Glutamatergic neuron (in vitro differentiated cells): ENCODE results near the gene ALCAM. TPM values are rescaled to one million over a fixed set of nuclear protein-coding genes. Genes with fewer than 3 reads are reported as not detected.

ENCODE experiments used
- DNase-seq: peaks from one replicate; pipeline ENCODE4 v3.0.0; 2022
- H3K27ac Mint-ChIP-seq: one replicate; pipeline ENCODE4 v1.8.0; 2020; ENCODE audit warnings: mild to moderate bottlenecking, mixed read lengths, inconsistent platforms; ENCODE audit not compliant: unreplicated experiment
- H3K27me3 Mint-ChIP-seq: one replicate; pipeline ENCODE4 v1.8.0; 2020; ENCODE audit warnings: mild to moderate bottlenecking, moderate library complexity, mixed read lengths, inconsistent platforms; ENCODE audit not compliant: unreplicated experiment
- H3K36me3 Mint-ChIP-seq: one replicate; pipeline ENCODE4 v1.8.0; 2020; ENCODE audit warnings: mild to moderate bottlenecking, mixed read lengths, inconsistent platforms; ENCODE audit not compliant: unreplicated experiment
- H3K4me1 Mint-ChIP-seq: one replicate; pipeline ENCODE4 v1.8.0; 2020; ENCODE audit warnings: mild to moderate bottlenecking, low read depth, mixed read lengths, inconsistent platforms; ENCODE audit not compliant: unreplicated experiment
- H3K4me3 Mint-ChIP-seq: one replicate; pipeline ENCODE4 v1.8.0; 2020; ENCODE audit warnings: mild to moderate bottlenecking, mixed read lengths, inconsistent platforms; ENCODE audit not compliant: unreplicated experiment
- H3K9me3 Mint-ChIP-seq: one replicate; pipeline ENCODE4 v1.8.0; 2020; ENCODE audit warnings: mild to moderate bottlenecking, moderate library complexity, mixed read lengths, inconsistent platforms; ENCODE audit not compliant: unreplicated experiment
- total RNA-seq: library from RNA; stranded (reverse); fragmentation: NEBNext Ultra II Directional; extraction: Animal tissue kit (Norgen Biotek cat#: 25700); gene quantifications from one replicate; pipeline ENCODE4 v1.2.1, GENCODE V29; 2021; ENCODE audit not compliant: unreplicated experiment
- TF ChIP-seq, protein P1 (sequence below): fragments of 200-600 bp; sonication (generic); IDR thresholded peaks from one replicate; pipeline ENCODE4 v1.5.0; 2021; ENCODE audit not compliant: partially characterized antibody, unreplicated experiment

ALCAM gene
- total RNA-seq, 1 donor from 2014 or later = 115 TPM

DNA sequence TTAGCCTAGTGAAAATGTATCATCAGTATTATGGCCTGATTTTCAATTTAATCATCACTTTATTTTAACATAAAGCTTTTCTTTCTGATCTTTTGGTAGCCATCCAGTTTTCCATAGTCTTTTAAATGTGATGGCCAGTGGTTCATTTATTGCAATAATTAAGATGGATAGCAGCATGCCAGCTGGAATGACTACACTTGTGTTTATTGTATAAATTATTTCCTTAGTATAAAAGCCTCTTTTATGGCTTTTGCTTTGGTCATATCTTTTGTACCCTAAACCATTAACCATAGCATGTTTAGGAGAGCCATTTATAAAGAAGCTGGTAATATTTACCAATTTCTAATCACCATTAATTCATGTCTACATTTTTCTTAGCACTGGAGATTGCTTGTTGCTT, 31.7 kb downstream of the ALCAM start:
- no peak overlapping the region for H3K27ac Mint-ChIP-seq
- TF ChIP-seq, protein P1, sequence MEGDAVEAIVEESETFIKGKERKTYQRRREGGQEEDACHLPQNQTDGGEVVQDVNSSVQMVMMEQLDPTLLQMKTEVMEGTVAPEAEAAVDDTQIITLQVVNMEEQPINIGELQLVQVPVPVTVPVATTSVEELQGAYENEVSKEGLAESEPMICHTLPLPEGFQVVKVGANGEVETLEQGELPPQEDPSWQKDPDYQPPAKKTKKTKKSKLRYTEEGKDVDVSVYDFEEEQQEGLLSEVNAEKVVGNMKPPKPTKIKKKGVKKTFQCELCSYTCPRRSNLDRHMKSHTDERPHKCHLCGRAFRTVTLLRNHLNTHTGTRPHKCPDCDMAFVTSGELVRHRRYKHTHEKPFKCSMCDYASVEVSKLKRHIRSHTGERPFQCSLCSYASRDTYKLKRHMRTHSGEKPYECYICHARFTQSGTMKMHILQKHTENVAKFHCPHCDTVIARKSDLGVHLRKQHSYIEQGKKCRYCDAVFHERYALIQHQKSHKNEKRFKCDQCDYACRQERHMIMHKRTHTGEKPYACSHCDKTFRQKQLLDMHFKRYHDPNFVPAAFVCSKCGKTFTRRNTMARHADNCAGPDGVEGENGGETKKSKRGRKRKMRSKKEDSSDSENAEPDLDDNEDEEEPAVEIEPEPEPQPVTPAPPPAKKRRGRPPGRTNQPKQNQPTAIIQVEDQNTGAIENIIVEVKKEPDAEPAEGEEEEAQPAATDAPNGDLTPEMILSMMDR = no peak
- H3K4me3 Mint-ChIP-seq = no peak overlapping the region
- peaks cover 4% of the 10 kb centered on the region for H3K36me3 Mint-ChIP-seq
- H3K4me1 Mint-ChIP-seq = no peaks in the 10 kb centered on the region
- peaks cover 2% of the 10 kb centered on the region for H3K9me3 Mint-ChIP-seq
- DNase-seq = no peak
- H3K27me3 Mint-ChIP-seq = peaks cover 1% of the 10 kb centered on the region

- TF ChIP-seq, protein P1 = no peak
- H3K4me1 Mint-ChIP-seq = no peaks in the 10 kb centered on the region
- peaks cover 1% of the 10 kb centered on the region for H3K27me3 Mint-ChIP-seq
- no peak overlapping the region for H3K4me3 Mint-ChIP-seq
- no peak overlapping the region for H3K27ac Mint-ChIP-seq
- no peak for DNase-seq
- H3K9me3 Mint-ChIP-seq = peaks cover 7% of the 10 kb centered on the region
- H3K36me3 Mint-ChIP-seq = peaks cover 11% of the 10 kb centered on the region
These were observed 32.4 kb downstream of the ALCAM start for GRCh38 chr3:105399062-105399461.

- TF ChIP-seq, protein P1 = no peak
- Mint-ChIP-seq H3K4me1 (no peaks in the 10 kb centered on the region), H3K9me3 (peaks cover 7% of the 10 kb centered on the region), H3K27me3 (peaks cover 1% of the 10 kb centered on the region), H3K4me3 (no peak overlapping the region), H3K27ac (no peak overlapping the region), H3K36me3 (peaks cover 14% of the 10 kb centered on the region)
- DNase-seq = no peak
These were observed 32.9 kb downstream of the ALCAM start for GRCh38 chr3:105399611-105400010.

DNA sequence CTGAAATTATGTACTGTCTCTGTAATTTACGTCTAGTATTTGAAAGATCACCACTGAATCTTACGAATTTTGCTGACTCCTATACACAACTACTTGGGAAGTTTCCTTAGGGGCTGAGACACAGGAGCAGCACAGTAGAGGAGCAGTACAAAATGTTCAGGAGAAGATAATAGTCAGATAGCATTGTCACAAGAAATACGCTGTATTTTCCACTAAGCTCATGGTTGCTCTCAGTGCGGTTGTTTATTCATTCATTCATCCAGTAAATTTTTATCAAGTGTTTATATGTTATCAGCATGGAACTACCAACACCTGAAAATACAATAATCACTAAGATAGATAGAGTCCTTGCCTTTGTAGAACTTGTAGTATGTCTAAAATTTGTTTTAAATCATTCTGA, 34.5 kb downstream of the ALCAM start:
- TF ChIP-seq, protein P1 = no peak
- peaks cover 7% of the 10 kb centered on the region for H3K9me3 Mint-ChIP-seq
- H3K27ac Mint-ChIP-seq = no peak overlapping the region

DNA sequence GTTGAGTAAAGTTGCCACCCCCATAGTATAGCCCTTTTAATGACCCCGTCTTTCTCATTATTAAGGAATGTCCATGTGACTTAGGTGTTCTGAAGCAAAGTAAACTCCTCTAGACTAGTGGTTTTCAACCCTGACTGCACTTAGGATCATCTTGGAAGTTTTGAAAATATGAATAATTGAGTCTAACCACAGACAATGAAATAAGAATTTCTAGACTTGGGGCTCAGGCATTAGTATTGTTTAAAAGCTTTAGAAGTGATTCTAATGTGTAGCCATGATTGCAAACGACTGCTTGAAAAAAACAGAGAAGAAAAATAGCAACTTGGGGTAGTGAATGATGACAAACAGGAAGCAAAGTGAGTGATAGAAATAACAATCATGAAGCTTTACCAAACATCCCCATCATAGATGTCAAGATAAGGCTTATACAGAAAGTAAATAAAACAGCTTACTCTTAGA, 35.0 kb downstream of the ALCAM start:
- TF ChIP-seq, protein P1 = no peak
- H3K36me3 Mint-ChIP-seq = peaks cover 14% of the 10 kb centered on the region
- peaks cover 1% of the 10 kb centered on the region for H3K27me3 Mint-ChIP-seq
- DNase-seq = no peak
- peaks cover 7% of the 10 kb centered on the region for H3K9me3 Mint-ChIP-seq
- H3K27ac Mint-ChIP-seq = no peak overlapping the region
- no peak overlapping the region for H3K4me3 Mint-ChIP-seq
- H3K4me1 Mint-ChIP-seq = no peaks in the 10 kb centered on the region

More for the DNA sequence above, 34.5 kb downstream of the ALCAM start:
- Mint-ChIP-seq H3K4me1 (no peaks in the 10 kb centered on the region), H3K27me3 (peaks cover 1% of the 10 kb centered on the region), H3K4me3 (no peak overlapping the region), H3K36me3 (peaks cover 14% of the 10 kb centered on the region)
- DNase-seq = no peak
